GM23338 (cell line): ENCODE results near the gene CEP131. TPM values are rescaled to one million over a fixed set of nuclear protein-coding genes. Genes with fewer than 3 reads are reported as not detected.

ENCODE experiments used
- ATAC-seq: fragments of 200-7000 bp; cut with Tn5 transposase; 3 replicates; pipeline ENCODE4 v1.9.1; 2020
- DNase-seq: peaks from one replicate; pipeline ENCODE4 v3.0.0-alpha.2; 2015; ENCODE audit warnings: low spot score
- H2AFZ ChIP-seq: fragments of 200-600 bp; sonication (generic); 2 replicates; pipeline ENCODE4 v1.8.0; 2016; ENCODE audit warnings: antibody characterized with exemption, mild to moderate bottlenecking, moderate library complexity
- H3F3A ChIP-seq: fragments of 200-600 bp; sonication (generic); replicated peaks from 2 replicates; pipeline ENCODE4 v1.8.0; 2017; ENCODE audit warnings: antibody characterized with exemption, mixed run types, low read depth
- H3K27ac ChIP-seq: fragments of 200-600 bp; sonication (generic); 2 replicates; pipeline ENCODE4 v1.6.1; 2016; ENCODE audit warnings: low read depth
- H3K27me3 ChIP-seq: fragments of 200-600 bp; sonication (generic); 2 replicates; pipeline ENCODE4 v1.8.0; 2016; ENCODE audit warnings: mild to moderate bottlenecking, mixed run types, moderate library complexity; ENCODE audit not compliant: insufficient read depth
- H3K36me3 ChIP-seq: fragments of 200-600 bp; sonication (generic); 2 replicates; pipeline ENCODE4 v1.8.0; 2016; ENCODE audit warnings: mild to moderate bottlenecking; ENCODE audit not compliant: insufficient read depth
- H3K4me1 ChIP-seq: fragments of 200-600 bp; sonication (generic); 2 replicates; pipeline ENCODE4 v1.8.0; 2016; ENCODE audit warnings: mild to moderate bottlenecking, moderate library complexity; ENCODE audit not compliant: insufficient read depth
- H3K4me2 ChIP-seq: fragments of 200-600 bp; sonication (generic); 2 replicates; pipeline ENCODE4 v1.7.1; 2017; ENCODE audit warnings: mixed run types
- H3K4me3 ChIP-seq: fragments of 200-600 bp; sonication (generic); 2 replicates; pipeline ENCODE4 v1.6.1; 2016; ENCODE audit warnings: mixed run types
- H3K79me2 ChIP-seq: fragments of 200-600 bp; sonication (generic); replicated peaks from 2 replicates; pipeline ENCODE4 v1.8.0; 2017; ENCODE audit warnings: mild to moderate bottlenecking; ENCODE audit not compliant: insufficient read depth
- H3K9me2 ChIP-seq: fragments of 200-600 bp; sonication (generic); 2 replicates; pipeline ENCODE4 v1.8.0; 2017; ENCODE audit not compliant: insufficient read depth
- H4K20me1 ChIP-seq: fragments of 200-600 bp; sonication (generic); replicated peaks from 2 replicates; pipeline ENCODE4 v1.8.0; 2017; ENCODE audit warnings: mild to moderate bottlenecking; ENCODE audit not compliant: insufficient read depth
- H3K27ac Mint-ChIP-seq: 2 replicates; pipeline ENCODE4 v1.8.0; 2020; ENCODE audit warnings: inconsistent platforms, mild to moderate bottlenecking, moderate library complexity, mixed read lengths
- H3K27me3 Mint-ChIP-seq: 3 replicates; pipeline ENCODE4 v1.8.0; 2022; ENCODE audit warnings: low read depth, mild to moderate bottlenecking, moderate library complexity, mixed read lengths, inconsistent platforms; ENCODE audit not compliant: insufficient read depth, poor library complexity
- H3K36me3 Mint-ChIP-seq: 3 replicates; pipeline ENCODE4 v1.8.0; 2021; ENCODE audit warnings: low read depth, mild to moderate bottlenecking, inconsistent platforms, moderate library complexity, mixed read lengths
- H3K4me1 Mint-ChIP-seq: 3 replicates; pipeline ENCODE4 v1.8.0; 2020; ENCODE audit warnings: mild to moderate bottlenecking, inconsistent platforms, mixed read lengths
- H3K4me3 Mint-ChIP-seq: 3 replicates; pipeline ENCODE4 v1.8.0; 2021; ENCODE audit warnings: moderate library complexity, mild to moderate bottlenecking, inconsistent platforms, mixed read lengths
- H3K9me3 Mint-ChIP-seq: 3 replicates; pipeline ENCODE4 v1.8.0; 2020; ENCODE audit warnings: moderate library complexity, mild to moderate bottlenecking, inconsistent platforms, mixed read lengths
- CREB1 ChIP-seq: fragments of 250-450 bp; sonication (Bioruptor Pico); IDR thresholded peaks from 2 replicates; pipeline ENCODE4 v1.5.0; 2020; ENCODE audit warnings: low read depth, mild to moderate bottlenecking, moderate library complexity
- EZH2 ChIP-seq: fragments of 200-600 bp; sonication (generic); IDR thresholded peaks from one replicate; pipeline ENCODE4 v1.8.0; 2017; ENCODE audit warnings: antibody characterized with exemption, mild to moderate bottlenecking, low read depth; ENCODE audit not compliant: unreplicated experiment
- EZH2phosphoT487 ChIP-seq: fragments of 200-600 bp; sonication (generic); IDR thresholded peaks from one replicate; pipeline ENCODE4 v1.8.1; 2018; ENCODE audit warnings: antibody characterized with exemption; ENCODE audit not compliant: unreplicated experiment
- JUNB ChIP-seq: IDR thresholded peaks from one replicate; pipeline ENCODE4 v1.6.1; 2016; ENCODE audit warnings: antibody characterized with exemption; ENCODE audit not compliant: unreplicated experiment
- NANOG ChIP-seq: IDR thresholded peaks from 2 replicates; pipeline ENCODE4 v1.6.1; 2016; ENCODE audit warnings: antibody characterized with exemption, borderline replicate concordance
- POLR2AphosphoS5 ChIP-seq: IDR thresholded peaks from 2 replicates; pipeline ENCODE4 v1.6.1; 2016; ENCODE audit warnings: antibody characterized with exemption, low read depth
- STAT1 ChIP-seq: IDR thresholded peaks from one replicate; pipeline ENCODE4 v1.6.1; 2016; ENCODE audit warnings: antibody characterized with exemption; ENCODE audit not compliant: unreplicated experiment
- ZNF114 ChIP-seq: fragments of 250-450 bp; sonication (Bioruptor Pico); IDR thresholded peaks from 2 replicates; pipeline ENCODE4 v1.5.0; 2020; ENCODE audit warnings: mild to moderate bottlenecking, moderate library complexity
- polyA plus RNA-seq: library from polyadenylated mRNA; unstranded; fragments of >200 nt; fragmentation: Nextera tagmentation; extraction: Ambion mirVana; gene quantifications from 2 replicates; pipeline ENCODE4 v1.2.1, GENCODE V29; 2016
- total RNA-seq: library from RNA; depleted of rRNA; stranded (reverse); fragments of >200 nt; shearing (Covaris generic); gene quantifications from 2 replicates; pipeline ENCODE4 v1.2.3, GENCODE V29; 2014
- TF ChIP-seq, protein P1 (sequence below): fragments of 250-450 bp; sonication (Bioruptor Pico); IDR thresholded peaks from 2 replicates; pipeline ENCODE4 v1.5.0; 2020; ENCODE audit warnings: mild to moderate bottlenecking, moderate library complexity
- TF ChIP-seq, protein P2 (sequence below): IDR thresholded peaks from 2 replicates; pipeline ENCODE4 v1.6.1; 2016; ENCODE audit warnings: antibody characterized with exemption
- TF ChIP-seq, protein P3 (sequence below): IDR thresholded peaks from one replicate; pipeline ENCODE4 v1.6.1; 2018; ENCODE audit warnings: antibody characterized with exemption; ENCODE audit not compliant: unreplicated experiment

The CEP131 gene
- total and polyA plus RNA-seq, 2 experiments from 2014 or later = 26.8 to 35.5 TPM

DNA sequence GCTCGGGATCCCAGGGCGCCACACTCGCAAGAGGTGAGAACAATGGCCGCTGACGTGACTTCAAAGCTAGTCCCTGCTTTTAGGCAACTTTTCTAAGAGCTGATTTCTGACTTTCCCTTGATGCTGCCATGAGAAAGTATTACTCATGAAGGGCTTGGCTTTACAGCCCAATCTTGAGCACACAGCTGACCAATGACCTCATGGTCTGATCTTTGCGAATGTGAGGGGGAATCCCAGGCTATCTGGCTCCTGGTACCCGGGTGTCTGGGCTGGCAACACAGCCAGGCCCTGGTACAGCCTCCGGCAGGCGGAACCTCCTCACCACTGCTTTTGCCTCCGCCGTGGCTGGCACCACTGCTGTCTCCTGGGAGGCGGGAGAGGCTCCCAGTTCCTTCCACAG, 33.9 kb upstream of the CEP131 start:
- Mint-ChIP-seq H3K36me3 (no peaks in the 10 kb centered on the region; the same call in 2 of the 3 replicates), H3K4me1 (peaks cover 20% of the 10 kb centered on the region), H3K27ac (no peak overlapping the region), H3K9me3 (no peaks in the 10 kb centered on the region), H3K27me3 (peaks cover 18% of the 10 kb centered on the region), H3K4me3 (no peak overlapping the region)
- no peak overlapping the region for H3K4me3 ChIP-seq
- H3K79me2 ChIP-seq = no peaks in the 10 kb centered on the region
- ATAC-seq = no peak
- H3K4me1 ChIP-seq = peaks cover 3% of the 10 kb centered on the region; the same call in 1 of the 2 replicates
- no peak overlapping the region for H3K27ac ChIP-seq
- H3K36me3 ChIP-seq = no peaks in the 10 kb centered on the region
- H3K27me3 ChIP-seq = no peaks in the 10 kb centered on the region
- TF ChIP-seq STAT1 = no peak
- TF ChIP-seq NANOG = no peak
- TF ChIP-seq CREB1 (CRISPR knock-in tag) = no peak
- TF ChIP-seq, protein P1, sequence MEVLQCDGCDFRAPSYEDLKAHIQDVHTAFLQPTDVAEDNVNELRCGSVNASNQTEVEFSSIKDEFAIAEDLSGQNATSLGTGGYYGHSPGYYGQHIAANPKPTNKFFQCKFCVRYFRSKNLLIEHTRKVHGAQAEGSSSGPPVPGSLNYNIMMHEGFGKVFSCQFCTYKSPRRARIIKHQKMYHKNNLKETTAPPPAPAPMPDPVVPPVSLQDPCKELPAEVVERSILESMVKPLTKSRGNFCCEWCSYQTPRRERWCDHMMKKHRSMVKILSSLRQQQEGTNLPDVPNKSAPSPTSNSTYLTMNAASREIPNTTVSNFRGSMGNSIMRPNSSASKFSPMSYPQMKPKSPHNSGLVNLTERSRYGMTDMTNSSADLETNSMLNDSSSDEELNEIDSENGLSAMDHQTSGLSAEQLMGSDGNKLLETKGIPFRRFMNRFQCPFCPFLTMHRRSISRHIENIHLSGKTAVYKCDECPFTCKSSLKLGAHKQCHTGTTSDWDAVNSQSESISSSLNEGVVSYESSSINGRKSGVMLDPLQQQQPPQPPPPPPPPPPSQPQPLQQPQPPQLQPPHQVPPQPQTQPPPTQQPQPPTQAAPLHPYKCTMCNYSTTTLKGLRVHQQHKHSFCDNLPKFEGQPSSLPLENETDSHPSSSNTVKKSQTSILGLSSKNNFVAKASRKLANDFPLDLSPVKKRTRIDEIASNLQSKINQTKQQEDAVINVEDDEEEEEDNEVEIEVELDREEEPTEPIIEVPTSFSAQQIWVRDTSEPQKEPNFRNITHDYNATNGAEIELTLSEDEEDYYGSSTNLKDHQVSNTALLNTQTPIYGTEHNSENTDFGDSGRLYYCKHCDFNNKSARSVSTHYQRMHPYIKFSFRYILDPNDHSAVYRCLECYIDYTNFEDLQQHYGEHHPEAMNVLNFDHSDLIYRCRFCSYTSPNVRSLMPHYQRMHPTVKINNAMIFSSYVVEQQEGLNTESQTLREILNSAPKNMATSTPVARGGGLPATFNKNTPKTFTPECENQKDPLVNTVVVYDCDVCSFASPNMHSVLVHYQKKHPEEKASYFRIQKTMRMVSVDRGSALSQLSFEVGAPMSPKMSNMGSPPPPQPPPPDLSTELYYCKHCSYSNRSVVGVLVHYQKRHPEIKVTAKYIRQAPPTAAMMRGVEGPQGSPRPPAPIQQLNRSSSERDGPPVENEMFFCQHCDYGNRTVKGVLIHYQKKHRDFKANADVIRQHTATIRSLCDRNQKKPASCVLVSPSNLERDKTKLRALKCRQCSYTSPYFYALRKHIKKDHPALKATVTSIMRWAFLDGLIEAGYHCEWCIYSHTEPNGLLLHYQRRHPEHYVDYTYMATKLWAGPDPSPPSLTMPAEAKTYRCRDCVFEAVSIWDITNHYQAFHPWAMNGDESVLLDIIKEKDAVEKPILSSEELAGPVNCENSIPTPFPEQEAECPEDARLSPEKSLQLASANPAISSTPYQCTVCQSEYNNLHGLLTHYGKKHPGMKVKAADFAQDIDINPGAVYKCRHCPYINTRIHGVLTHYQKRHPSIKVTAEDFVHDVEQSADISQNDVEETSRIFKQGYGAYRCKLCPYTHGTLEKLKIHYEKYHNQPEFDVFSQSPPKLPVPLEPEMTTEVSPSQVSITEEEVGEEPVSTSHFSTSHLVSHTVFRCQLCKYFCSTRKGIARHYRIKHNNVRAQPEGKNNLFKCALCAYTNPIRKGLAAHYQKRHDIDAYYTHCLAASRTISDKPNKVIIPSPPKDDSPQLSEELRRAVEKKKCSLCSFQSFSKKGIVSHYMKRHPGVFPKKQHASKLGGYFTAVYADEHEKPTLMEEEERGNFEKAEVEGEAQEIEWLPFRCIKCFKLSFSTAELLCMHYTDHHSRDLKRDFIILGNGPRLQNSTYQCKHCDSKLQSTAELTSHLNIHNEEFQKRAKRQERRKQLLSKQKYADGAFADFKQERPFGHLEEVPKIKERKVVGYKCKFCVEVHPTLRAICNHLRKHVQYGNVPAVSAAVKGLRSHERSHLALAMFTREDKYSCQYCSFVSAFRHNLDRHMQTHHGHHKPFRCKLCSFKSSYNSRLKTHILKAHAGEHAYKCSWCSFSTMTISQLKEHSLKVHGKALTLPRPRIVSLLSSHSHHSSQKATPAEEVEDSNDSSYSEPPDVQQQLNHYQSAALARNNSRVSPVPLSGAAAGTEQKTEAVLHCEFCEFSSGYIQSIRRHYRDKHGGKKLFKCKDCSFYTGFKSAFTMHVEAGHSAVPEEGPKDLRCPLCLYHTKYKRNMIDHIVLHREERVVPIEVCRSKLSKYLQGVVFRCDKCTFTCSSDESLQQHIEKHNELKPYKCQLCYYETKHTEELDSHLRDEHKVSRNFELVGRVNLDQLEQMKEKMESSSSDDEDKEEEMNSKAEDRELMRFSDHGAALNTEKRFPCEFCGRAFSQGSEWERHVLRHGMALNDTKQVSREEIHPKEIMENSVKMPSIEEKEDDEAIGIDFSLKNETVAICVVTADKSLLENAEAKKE (CRISPR knock-in tag) = no peak
- TF ChIP-seq EZH2 = no peak
- TF ChIP-seq JUNB = no peak
- no peak for TF ChIP-seq POLR2AphosphoS5
- TF ChIP-seq, protein P2, sequence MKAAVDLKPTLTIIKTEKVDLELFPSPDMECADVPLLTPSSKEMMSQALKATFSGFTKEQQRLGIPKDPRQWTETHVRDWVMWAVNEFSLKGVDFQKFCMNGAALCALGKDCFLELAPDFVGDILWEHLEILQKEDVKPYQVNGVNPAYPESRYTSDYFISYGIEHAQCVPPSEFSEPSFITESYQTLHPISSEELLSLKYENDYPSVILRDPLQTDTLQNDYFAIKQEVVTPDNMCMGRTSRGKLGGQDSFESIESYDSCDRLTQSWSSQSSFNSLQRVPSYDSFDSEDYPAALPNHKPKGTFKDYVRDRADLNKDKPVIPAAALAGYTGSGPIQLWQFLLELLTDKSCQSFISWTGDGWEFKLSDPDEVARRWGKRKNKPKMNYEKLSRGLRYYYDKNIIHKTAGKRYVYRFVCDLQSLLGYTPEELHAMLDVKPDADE = no peak
- no peak for TF ChIP-seq EZH2phosphoT487
- no peak for TF ChIP-seq ZNF114 (CRISPR knock-in tag)
- TF ChIP-seq, protein P3, sequence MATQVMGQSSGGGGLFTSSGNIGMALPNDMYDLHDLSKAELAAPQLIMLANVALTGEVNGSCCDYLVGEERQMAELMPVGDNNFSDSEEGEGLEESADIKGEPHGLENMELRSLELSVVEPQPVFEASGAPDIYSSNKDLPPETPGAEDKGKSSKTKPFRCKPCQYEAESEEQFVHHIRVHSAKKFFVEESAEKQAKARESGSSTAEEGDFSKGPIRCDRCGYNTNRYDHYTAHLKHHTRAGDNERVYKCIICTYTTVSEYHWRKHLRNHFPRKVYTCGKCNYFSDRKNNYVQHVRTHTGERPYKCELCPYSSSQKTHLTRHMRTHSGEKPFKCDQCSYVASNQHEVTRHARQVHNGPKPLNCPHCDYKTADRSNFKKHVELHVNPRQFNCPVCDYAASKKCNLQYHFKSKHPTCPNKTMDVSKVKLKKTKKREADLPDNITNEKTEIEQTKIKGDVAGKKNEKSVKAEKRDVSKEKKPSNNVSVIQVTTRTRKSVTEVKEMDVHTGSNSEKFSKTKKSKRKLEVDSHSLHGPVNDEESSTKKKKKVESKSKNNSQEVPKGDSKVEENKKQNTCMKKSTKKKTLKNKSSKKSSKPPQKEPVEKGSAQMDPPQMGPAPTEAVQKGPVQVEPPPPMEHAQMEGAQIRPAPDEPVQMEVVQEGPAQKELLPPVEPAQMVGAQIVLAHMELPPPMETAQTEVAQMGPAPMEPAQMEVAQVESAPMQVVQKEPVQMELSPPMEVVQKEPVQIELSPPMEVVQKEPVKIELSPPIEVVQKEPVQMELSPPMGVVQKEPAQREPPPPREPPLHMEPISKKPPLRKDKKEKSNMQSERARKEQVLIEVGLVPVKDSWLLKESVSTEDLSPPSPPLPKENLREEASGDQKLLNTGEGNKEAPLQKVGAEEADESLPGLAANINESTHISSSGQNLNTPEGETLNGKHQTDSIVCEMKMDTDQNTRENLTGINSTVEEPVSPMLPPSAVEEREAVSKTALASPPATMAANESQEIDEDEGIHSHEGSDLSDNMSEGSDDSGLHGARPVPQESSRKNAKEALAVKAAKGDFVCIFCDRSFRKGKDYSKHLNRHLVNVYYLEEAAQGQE = no peak
- H3K9me2 ChIP-seq = peaks cover 5% of the 10 kb centered on the region
- H3F3A ChIP-seq = peaks cover 2% of the 10 kb centered on the region; the same call in 1 of the 2 replicates
- no peaks in the 10 kb centered on the region; the same call in 1 of the 2 replicates for H4K20me1 ChIP-seq
- H3K4me2 ChIP-seq = no peak overlapping the region
- no peak overlapping the region for H2AFZ ChIP-seq
- DNase-seq = no peak
